Kidney (tissue), 14 donors: Measurements from ENCODE around the gene HOXD8. TPM values are rescaled to one million over a fixed set of nuclear protein-coding genes. Genes with fewer than 3 reads are reported as not detected.

Source experiments
- DNase-seq, 5 donors: peaks; one replicate each; pipeline ENCODE4 v3.0.0-alpha.2; 2013 to 2020
- FAIRE-seq: peaks from 2 replicates; lab custom pipeline; 2012; peaks lifted over from hg19 to GRCh38; lab: Jason Lieb, UNC
- H3K27ac ChIP-seq, 2 donors: one replicate each; pipeline ENCODE4 v1.7.0; 2013; ENCODE audit warnings: low read depth in 2 of 2, low read length in 2 of 2, inconsistent platforms in 1 of 2
- H3K27me3 ChIP-seq: one replicate; pipeline ENCODE4 v1.7.1; 2013; ENCODE audit warnings: low read length, inconsistent platforms; ENCODE audit not compliant: control insufficient read depth, insufficient read depth
- H3K36me3 ChIP-seq, 3 donors: one replicate each; pipeline versions ENCODE4 v1.7.0 to v1.7.1; 2013; ENCODE audit warnings: low read length in 3 of 3, control low read depth in 1 of 3, inconsistent platforms in 1 of 3; ENCODE audit not compliant: insufficient read depth in 3 of 3, control insufficient read depth in 2 of 3
- H3K4me1 ChIP-seq, 3 donors: one replicate each; pipeline versions ENCODE4 v1.7.0 to v1.7.1; 2013; ENCODE audit warnings: low read length in 3 of 3, inconsistent platforms in 1 of 3, low read depth in 1 of 3; ENCODE audit not compliant: control insufficient read depth in 2 of 3, insufficient read depth in 2 of 3
- H3K4me3 ChIP-seq, 3 donors: one replicate each; pipeline versions ENCODE4 v1.7.0 to v1.8.1; 2013; ENCODE audit warnings: low read length in 3 of 3, control low read depth in 1 of 3, inconsistent platforms in 1 of 3
- H3K9ac ChIP-seq, 3 donors: one replicate each; pipeline versions ENCODE4 v1.7.0 to v1.7.1; 2013; ENCODE audit warnings: low read length in 3 of 3, control low read depth in 1 of 3, inconsistent platforms in 1 of 3
- H3K9me3 ChIP-seq, 3 donors: one replicate each; pipeline versions ENCODE4 v1.7.0 to v1.7.1; 2013; ENCODE audit warnings: low read length in 3 of 3, control low read depth in 1 of 3, inconsistent platforms in 1 of 3; ENCODE audit not compliant: control insufficient read depth in 2 of 3, insufficient read depth in 1 of 3
- CTCF ChIP-seq: IDR thresholded peaks from 3 replicates; pipeline ENCODE4 v1.5.1; 2012; ENCODE audit warnings: mild to moderate bottlenecking, moderate library complexity, borderline replicate concordance; ENCODE audit not compliant: insufficient read depth; ENCODE audit errors: extremely low read depth
- intact Hi-C: fragments of 100-400 bp; cut with DNase I; formaldehyde crosslinking; loops from one replicate; pipeline ENCODE4 v1.11.1; 2022
- polyA plus RNA-seq: library from polyadenylated mRNA; stranded (reverse); fragments of 350-450 nt; fragmentation: Illumina TruSeq; extraction: RNeasy Lipid Tissue Mini Kit (QIAGEN cat#74804); gene quantifications from one replicate; pipeline ENCODE4 v1.2.3, GENCODE V29; 2014; ENCODE audit warnings: low read depth, low replicate concordance; ENCODE audit not compliant: insufficient read depth
- total RNA-seq: library from RNA; stranded (reverse); fragmentation: NEBNext Ultra II Directional; extraction: Animal tissue kit (Norgen Biotek cat#: 25700); gene quantifications from one replicate; pipeline ENCODE4 v1.2.1, GENCODE V29; 2021
- donor health status: control.
- donor health status: control.
- donor health status: control.
- donor health status: control.
- donor health status: control.
- donor health status: DM: yes; HTN: yes; CAD: no.
- donor health status: Normal renal cell carcinoma (clear cell type).

HOXD8 gene
- total and polyA plus RNA-seq, 2 donors from 2014 or later, result 76.5 to 122 TPM

GRCh38 chr2:176150584-176151441 is 21.3 kb downstream of the HOXD8 start:
- H3K4me1 ChIP-seq, result peaks cover 7 to 13% (median 12%) of the 10 kb centered on the region in 3 donors
- no peaks in the 10 kb centered on the region for H3K27me3 ChIP-seq
- no peak for FAIRE-seq
- H3K9me3 ChIP-seq, result no peaks in the 10 kb centered on the region
- peaks cover 2 to 10% (median 6%) of the 10 kb centered on the region in 3 donors for H3K36me3 ChIP-seq
- TF ChIP-seq CTCF, result no peak
- peak overlapping the region; percentile 88 to 93 for H3K27ac ChIP-seq
- DNase-seq, result peak in 3 of 5 donors; percentile 39 to 69 (median 52)
- peak overlapping the region; percentile 52 to 75 (median 64) for H3K4me3 ChIP-seq
- intact Hi-C loops, result no loop called here
- peak overlapping the region in 2 of 3 donors; percentile 33 to 78 for H3K9ac ChIP-seq

GRCh38 chr2:176151442-176152287 is 22.2 kb downstream of the HOXD8 start, which contains the start of gene HOXD4:
Gene HOXD4, plus strand, starts transcription at chr2:176151550. Its CDS starts 84 bp downstream, at chr2:176151634.
- intact Hi-C loops, result no loop called here
- DNase-seq, result peak in 3 of 5 donors; percentile 84 to 88 (median 85)
- H3K4me3 ChIP-seq, result peak within 1 kb of the TSS; percentile 52 to 75 (median 64)

More at GRCh38 chr2:176151442-176152287, 22.2 kb downstream of the HOXD8 start, which contains the start of gene HOXD4:
- Histone ChIP-seq H3K27ac (peak within 1 kb of the TSS; percentile 88 to 93), H3K9ac (peak within 1 kb of the TSS in 2 of 3 donors; percentile 69 to 84), H3K36me3 (peaks cover 2 to 10% (median 6%) of the 10 kb centered on the region in 3 donors), H3K4me1 (peaks cover 3 to 13% (median 12%) of the 10 kb centered on the region in 3 donors), H3K27me3 (no peaks in the 10 kb centered on the region), H3K9me3 (no peaks in the 10 kb centered on the region)
- TF ChIP-seq CTCF, result no peak
- FAIRE-seq, result no peak
